Measurements from ENCODE around the gene MAGT1.
"Not testable (repeated sequence)": the region's sequence is repeated elsewhere in the genome, so short reads cannot be mapped to it uniquely, and the experiment has no call there.

MAGT1 gene

GRCh38 chrX:77894921-77895886 lies at the start of gene MAGT1:
MAGT1 (minus strand) TSS chrX:77895435; CDS start chrX:77895410, 25 bp downstream.
- DNase-seq (ENCODE audit: low read depth, low spot score) = peak; percentile 96

DNA sequence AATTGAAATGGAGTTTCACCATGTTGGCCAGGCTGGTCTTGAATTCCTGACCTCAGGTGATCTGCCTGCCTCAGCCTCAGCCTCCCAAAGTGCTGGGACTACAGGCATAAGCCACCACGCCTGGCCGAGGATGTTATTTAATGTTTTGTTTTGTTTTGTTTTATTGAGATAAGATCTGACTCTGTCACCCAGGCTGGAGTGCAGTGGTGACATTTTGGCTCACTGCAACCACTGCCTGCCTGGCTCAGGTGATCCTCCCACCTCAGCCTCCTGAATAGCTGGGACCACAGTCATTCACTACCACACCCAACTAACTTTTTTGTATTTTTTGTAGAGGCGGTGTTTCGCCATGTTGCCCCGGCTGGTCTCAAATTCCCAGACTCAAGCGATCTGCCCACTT lies 49.8 kb upstream of the MAGT1 start:
- not testable (repeated sequence) for DNase-seq (ENCODE audit: low read depth, low spot score)

GRCh38 chrX:77938083-77938680 lies 42.9 kb upstream of the MAGT1 start:
- DNase-seq (ENCODE audit: low read depth, low spot score) = no peak

DNA sequence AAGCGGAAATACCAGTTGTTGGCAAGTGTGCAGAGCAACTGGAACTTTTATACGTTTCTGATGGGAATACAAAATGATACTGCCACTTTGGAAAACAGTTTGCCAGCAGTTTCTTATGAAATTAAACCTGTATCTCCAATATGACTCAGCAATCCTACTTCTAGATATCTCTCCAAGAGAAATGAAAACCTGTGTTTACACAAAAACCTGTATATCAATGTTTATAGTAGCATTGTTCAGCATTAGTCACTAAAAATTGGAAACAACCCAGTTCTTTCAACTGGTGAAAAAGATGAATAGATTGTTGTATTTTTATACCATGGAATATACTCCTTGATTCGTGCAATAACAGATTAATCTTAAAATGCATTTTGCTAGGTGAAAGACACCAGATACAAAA lies 42.1 kb upstream of the MAGT1 start:
- peak; percentile 21 for DNase-seq (ENCODE audit: low read depth, low spot score)

GRCh38 chrX:77936299-77936698 lies 41.1 kb upstream of the MAGT1 start:
- DNase-seq (ENCODE audit: low read depth, low spot score) = no peak

DNA sequence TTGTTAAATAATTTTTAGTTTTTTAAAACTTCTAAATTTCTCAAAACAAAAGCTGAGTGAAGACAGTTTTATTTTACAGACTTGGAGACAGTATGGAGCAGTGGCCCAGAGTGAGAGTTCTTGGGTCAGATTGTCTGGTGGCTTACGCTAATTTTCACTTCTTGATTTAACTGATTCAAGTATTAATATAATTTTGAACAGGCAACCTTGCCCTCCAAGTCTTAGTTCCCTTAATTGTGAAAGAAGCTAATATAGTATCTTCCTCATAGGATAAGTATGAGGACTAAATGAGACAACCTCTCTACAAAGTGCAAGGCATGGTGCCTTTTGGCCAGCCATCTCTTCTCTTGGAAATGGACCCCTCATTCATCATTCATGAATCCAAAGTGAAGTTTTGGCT lies 40.7 kb upstream of the MAGT1 start:
- no peak for DNase-seq (ENCODE audit: low read depth, low spot score)

GRCh38 chrX:77930581-77930980 lies 35.3 kb upstream of the MAGT1 start:
- no peak for DNase-seq (ENCODE audit: low read depth, low spot score)

DNA sequence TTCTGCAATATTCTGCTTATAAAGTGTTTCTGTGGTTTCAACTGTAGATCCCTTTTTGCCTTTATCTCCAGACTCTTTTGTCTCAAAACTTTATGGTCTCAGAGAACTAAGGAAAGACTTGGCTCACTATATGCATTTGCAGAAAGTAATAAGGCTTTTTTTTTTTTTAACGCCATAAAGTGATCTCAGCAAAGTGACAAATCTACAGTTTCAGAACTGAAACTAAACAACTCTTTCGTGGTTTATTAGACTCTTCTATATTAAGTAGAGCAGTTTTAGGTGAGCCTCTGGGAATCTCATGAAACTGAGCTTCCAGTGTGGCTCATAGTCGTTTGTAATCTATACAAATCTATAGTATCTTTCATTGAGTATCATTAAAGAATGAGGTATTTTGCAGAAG lies 30.5 kb upstream of the MAGT1 start:
- DNase-seq (ENCODE audit: low read depth, low spot score) = no peak

DNA sequence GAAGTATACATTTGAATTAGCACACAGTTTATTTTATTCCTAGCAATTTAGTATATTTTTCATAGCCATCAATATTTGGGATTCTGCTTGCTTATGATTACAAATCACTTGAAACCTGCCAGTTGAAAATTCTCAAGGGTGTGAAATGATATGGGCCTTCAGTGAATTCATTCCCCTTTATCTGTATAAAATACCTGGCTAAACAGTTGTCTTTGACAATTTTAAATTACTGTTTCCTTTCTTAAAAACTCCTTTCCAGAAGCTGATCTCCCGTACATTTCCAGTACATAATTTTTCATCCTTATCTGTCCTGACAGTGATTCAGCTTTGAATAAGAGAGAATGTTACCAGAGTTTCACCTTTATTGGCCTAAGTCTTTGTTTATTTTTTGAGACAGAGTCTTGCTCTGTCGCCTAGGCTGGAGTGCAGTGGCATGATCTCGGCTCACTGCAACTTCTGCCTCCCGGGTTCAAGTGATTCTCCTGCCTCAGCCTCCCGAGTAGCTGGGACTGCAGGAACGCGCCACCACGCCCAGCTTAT lies 29.2 kb upstream of the MAGT1 start:
- DNase-seq (ENCODE audit: low read depth, low spot score) = no peak

- no peak for DNase-seq (ENCODE audit: low read depth, low spot score)
Observed at GRCh38 chrX:77922787-77923186, 27.6 kb upstream of the MAGT1 start.

GRCh38 chrX:77919370-77919769 lies 24.1 kb upstream of the MAGT1 start:
- not testable (repeated sequence) for DNase-seq (ENCODE audit: low read depth, low spot score)

GRCh38 chrX:77918568-77918967 lies 23.3 kb upstream of the MAGT1 start:
- peak; percentile 28 for DNase-seq (ENCODE audit: low read depth, low spot score)

DNA sequence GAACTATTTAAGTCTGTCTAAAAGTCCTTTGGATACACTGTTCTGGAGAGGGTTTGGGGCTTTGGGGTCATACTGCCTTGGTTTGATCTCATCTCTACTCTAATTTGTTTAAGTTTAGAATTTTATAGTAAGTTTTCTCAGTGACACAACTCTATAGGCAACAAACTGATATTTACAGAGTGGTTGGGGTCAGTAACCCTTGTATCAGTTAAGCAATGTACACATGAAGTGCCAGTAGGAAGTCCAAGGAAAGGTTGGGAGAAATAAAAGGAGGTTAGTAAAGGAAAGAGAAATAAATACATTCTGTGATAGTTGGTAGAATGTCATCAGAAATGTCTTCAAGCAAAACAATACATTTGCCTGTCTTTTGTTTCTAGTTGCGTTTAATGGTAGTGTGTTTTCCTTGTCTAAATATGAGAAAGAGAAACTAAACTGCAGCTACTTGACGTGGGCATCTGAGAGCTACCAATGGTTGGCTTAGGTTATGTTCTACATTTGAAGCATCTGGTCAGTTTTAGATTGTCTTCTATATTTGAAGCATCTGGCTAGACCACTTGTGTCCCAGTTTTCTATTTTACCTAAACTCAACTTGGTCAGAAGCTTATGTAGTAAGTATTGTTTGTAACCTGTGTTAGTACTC lies 22.2 kb upstream of the MAGT1 start:
- no peak for DNase-seq (ENCODE audit: low read depth, low spot score)

- DNase-seq (ENCODE audit: low read depth, low spot score) = peak; percentile 92
Observed at GRCh38 chrX:77910108-77910840, 15.0 kb upstream of the MAGT1 start, which contains the start of gene ATP7A. ATP7A (plus strand) TSS chrX:77910693; CDS start chrX:77971642, 60,949 bp downstream.

- no peak for DNase-seq (ENCODE audit: low read depth, low spot score)
Observed at GRCh38 chrX:77901506-77901905, 6.3 kb upstream of the MAGT1 start.

DNA sequence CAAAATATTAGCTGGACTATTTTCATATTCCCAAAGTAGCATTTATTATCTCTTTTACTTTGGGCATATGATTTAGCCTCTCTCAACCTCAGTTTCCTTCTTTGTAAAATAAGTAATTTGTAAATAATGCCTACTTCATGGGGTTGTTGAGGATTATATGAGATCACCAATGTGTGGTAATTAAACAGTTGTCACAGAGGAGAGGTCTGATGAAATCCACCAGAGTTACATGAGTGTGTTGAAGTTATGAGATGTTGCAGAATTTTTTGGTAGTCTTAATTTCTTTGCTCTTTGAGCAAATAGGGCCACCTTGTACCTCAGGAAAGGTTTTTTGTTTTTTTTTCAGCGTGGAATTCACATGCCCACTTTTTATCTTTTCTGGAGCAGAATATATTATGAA lies 5.5 kb upstream of the MAGT1 start:
- DNase-seq (ENCODE audit: low read depth, low spot score) = no peak

DNA sequence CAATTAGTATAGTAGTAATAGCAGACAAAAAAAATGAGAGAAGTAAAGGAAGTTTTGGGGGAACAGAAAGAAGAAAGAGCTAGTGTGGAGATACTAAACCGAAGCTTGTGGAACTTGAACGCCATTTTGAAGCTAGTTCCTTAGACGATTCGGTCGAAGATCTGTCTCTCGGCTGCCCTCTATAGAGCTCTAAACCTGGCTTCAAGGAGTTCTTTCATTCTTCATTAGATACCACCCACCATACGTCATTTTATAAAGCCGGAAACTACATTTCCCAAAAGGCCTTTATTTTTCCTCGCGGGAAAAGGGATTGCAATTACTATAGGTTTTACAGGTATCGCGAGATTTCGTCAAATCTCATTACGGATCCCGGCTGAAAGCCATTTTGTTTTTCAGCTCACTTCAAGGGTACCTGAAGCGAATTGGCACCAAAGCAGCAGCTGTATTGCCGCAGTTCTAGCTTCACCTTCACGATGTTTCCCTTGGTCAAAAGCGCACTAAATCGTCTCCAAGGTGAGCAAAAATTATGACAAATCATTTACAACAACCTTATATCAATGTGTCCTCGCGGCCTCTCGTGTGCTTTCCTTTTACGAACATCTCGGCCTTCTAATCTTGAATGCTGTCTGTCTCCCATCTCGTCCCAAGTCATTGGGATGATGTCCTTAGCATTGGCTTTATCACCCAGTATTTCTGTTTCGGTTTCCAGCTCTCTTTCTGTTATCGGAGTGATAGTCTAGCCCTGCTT lies 4.0 kb upstream of the MAGT1 start, which contains the start of gene COX7B:
COX7B (plus strand) TSS at position 388 of the 748 bp plus-strand sequence; CDS start at position 474, 86 bp downstream.
- peak; percentile 93 for DNase-seq (ENCODE audit: low read depth, low spot score)

DNA sequence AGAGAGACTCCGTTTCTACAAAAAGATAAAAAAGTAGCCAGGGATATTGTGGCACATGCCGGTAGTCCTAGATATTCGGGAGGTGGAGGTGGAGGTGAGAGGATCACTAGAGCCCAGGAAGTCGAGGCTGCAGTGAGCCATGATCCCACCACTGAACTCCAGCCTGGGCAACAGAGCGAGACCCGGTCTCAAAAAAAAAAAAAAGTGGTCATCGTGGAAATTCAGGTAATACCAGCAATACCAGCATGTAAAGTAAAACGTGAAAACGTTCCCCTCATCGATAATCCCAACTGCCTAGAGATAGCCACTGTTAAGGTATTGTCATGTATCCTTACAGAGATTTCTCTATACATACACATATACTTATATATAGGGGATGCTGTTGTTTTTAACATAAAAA lies 1.5 kb downstream of the MAGT1 start:
- no peak for DNase-seq (ENCODE audit: low read depth, low spot score)

- DNase-seq (ENCODE audit: low read depth, low spot score) = no peak
Observed at GRCh38 chrX:77892887-77893286, 2.3 kb downstream of the MAGT1 start.

- DNase-seq (ENCODE audit: low read depth, low spot score) = not testable (repeated sequence)
Observed at GRCh38 chrX:77881418-77881817, 13.8 kb downstream of the MAGT1 start.
